ENCODE results near the gene RGMB. TPM values are rescaled to one million over a fixed set of nuclear protein-coding genes. Genes with fewer than 3 reads are reported as not detected.

RGMB gene
- total RNA-seq, 1 experiment from 2014 or later: 16.4 TPM

- POLR2A ChIA-PET (ENCODE audit: low non-redundant PET): no interaction called here
Observed at GRCh38 chr5:98807806-98808205, 34.3 kb downstream of the RGMB start.

GRCh38 chr5:98810206-98810605 is 36.7 kb downstream of the RGMB start:
- TF ChIP-seq EZH2 (IDR thresholded peaks at IDR 0.05; ENCODE audit: borderline replicate concordance, low read depth, low read length, poor library complexity, severe bottlenecking) (no peak), CTCF (conservative IDR thresholded peaks at IDR 0.05; ENCODE audit: low read depth, low read length) (no peak)
- no peaks in the 10 kb centered on the region for H3K36me3 ChIP-seq (ENCODE audit: insufficient read depth, low read length, poor library complexity, severe bottlenecking)
- intact Hi-C loops (cut with micrococcal nuclease; ENCODE audit: unreplicated experiment): no loop called here
- no TSS peak for BruUV-seq (replicated peaks)
- peaks cover 13% of the 10 kb centered on the region for H3K9me3 ChIP-seq (ENCODE audit: low read depth, low read length, poor library complexity, severe bottlenecking)
- no peak overlapping the region for H3K4me3 ChIP-seq (ENCODE audit: low read depth, low read length, poor library complexity, severe bottlenecking)
- no peaks in the 10 kb centered on the region for H3K4me1 ChIP-seq (ENCODE audit: insufficient read depth, low read length, poor library complexity, severe bottlenecking)
- POLR2A ChIA-PET (ENCODE audit: low non-redundant PET): no interaction called here
- H3K27ac ChIP-seq (ENCODE audit: low read depth, low read length, poor library complexity, severe bottlenecking): no peak overlapping the region
- no peaks in the 10 kb centered on the region for H3K27me3 ChIP-seq (replicated peaks; ENCODE audit: insufficient read depth, low read depth, low read length, poor library complexity)
- CTCF ChIA-PET: interaction anchor here (1.0 kb wide), 1 partner anchor 14 kb away, joined by 4 read pairs; no protein-coding TSS in a partner anchor
- no peak for DNase-seq (ENCODE audit: low spot score)

More at GRCh38 chr5:98807806-98808205, 34.3 kb downstream of the RGMB start:
- no peak overlapping the region for H3K4me3 ChIP-seq (ENCODE audit: low read depth, low read length, poor library complexity, severe bottlenecking)
- TF ChIP-seq EZH2 (IDR thresholded peaks at IDR 0.05; ENCODE audit: borderline replicate concordance, low read depth, low read length, poor library complexity, severe bottlenecking) (no peak), CTCF (conservative IDR thresholded peaks at IDR 0.05; ENCODE audit: low read depth, low read length) (no peak)
- H3K36me3 ChIP-seq (ENCODE audit: insufficient read depth, low read length, poor library complexity, severe bottlenecking): no peaks in the 10 kb centered on the region
- intact Hi-C loops (cut with micrococcal nuclease; ENCODE audit: unreplicated experiment): no loop called here
- BruUV-seq (replicated peaks): no TSS peak
- DNase-seq (ENCODE audit: low spot score): no peak
- no peaks in the 10 kb centered on the region for H3K4me1 ChIP-seq (ENCODE audit: insufficient read depth, low read length, poor library complexity, severe bottlenecking)
- CTCF ChIA-PET: no interaction called here
- no peak overlapping the region for H3K27ac ChIP-seq (ENCODE audit: low read depth, low read length, poor library complexity, severe bottlenecking)
- peaks cover 15% of the 10 kb centered on the region for H3K9me3 ChIP-seq (ENCODE audit: low read depth, low read length, poor library complexity, severe bottlenecking)
- H3K27me3 ChIP-seq (replicated peaks; ENCODE audit: insufficient read depth, low read depth, low read length, poor library complexity): no peaks in the 10 kb centered on the region

- no peak overlapping the region for H3K27ac ChIP-seq (ENCODE audit: low read depth, low read length, poor library complexity, severe bottlenecking)
- no peaks in the 10 kb centered on the region for H3K36me3 ChIP-seq (ENCODE audit: insufficient read depth, low read length, poor library complexity, severe bottlenecking)
- H3K4me1 ChIP-seq (ENCODE audit: insufficient read depth, low read length, poor library complexity, severe bottlenecking): no peaks in the 10 kb centered on the region
- intact Hi-C loops (cut with micrococcal nuclease; ENCODE audit: unreplicated experiment): no loop called here
- BruUV-seq (replicated peaks): no TSS peak
- TF ChIP-seq CTCF (conservative IDR thresholded peaks at IDR 0.05; ENCODE audit: low read depth, low read length): no peak
- TF ChIP-seq EZH2 (IDR thresholded peaks at IDR 0.05; ENCODE audit: borderline replicate concordance, low read depth, low read length, poor library complexity, severe bottlenecking): no peak
- H3K4me3 ChIP-seq (ENCODE audit: low read depth, low read length, poor library complexity, severe bottlenecking): no peak overlapping the region
- no peaks in the 10 kb centered on the region for H3K9me3 ChIP-seq (ENCODE audit: low read depth, low read length, poor library complexity, severe bottlenecking)
- ChIA-PET POLR2A (ENCODE audit: low non-redundant PET) (no interaction called here), CTCF (no interaction called here)
- DNase-seq (ENCODE audit: low spot score): no peak
- no peaks in the 10 kb centered on the region for H3K27me3 ChIP-seq (replicated peaks; ENCODE audit: insufficient read depth, low read depth, low read length, poor library complexity)
Observed at GRCh38 chr5:98813755-98814154, 40.3 kb downstream of the RGMB start.

Measured in A673 (cell line).